ENCODE results near the gene C1orf210.

GRCh38 chr1:43311521-43311920, 26.1 kb upstream of the C1orf210 start:
- TF ChIP-seq, protein P1, sequence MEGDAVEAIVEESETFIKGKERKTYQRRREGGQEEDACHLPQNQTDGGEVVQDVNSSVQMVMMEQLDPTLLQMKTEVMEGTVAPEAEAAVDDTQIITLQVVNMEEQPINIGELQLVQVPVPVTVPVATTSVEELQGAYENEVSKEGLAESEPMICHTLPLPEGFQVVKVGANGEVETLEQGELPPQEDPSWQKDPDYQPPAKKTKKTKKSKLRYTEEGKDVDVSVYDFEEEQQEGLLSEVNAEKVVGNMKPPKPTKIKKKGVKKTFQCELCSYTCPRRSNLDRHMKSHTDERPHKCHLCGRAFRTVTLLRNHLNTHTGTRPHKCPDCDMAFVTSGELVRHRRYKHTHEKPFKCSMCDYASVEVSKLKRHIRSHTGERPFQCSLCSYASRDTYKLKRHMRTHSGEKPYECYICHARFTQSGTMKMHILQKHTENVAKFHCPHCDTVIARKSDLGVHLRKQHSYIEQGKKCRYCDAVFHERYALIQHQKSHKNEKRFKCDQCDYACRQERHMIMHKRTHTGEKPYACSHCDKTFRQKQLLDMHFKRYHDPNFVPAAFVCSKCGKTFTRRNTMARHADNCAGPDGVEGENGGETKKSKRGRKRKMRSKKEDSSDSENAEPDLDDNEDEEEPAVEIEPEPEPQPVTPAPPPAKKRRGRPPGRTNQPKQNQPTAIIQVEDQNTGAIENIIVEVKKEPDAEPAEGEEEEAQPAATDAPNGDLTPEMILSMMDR (conservative IDR thresholded peaks at IDR 0.05), result no peak
- no peak for TF ChIP-seq ZFX (IDR thresholded peaks at IDR 0.05)

Data from C4-2B (cell line).